CD4-positive, alpha-beta T cell (primary cell): ENCODE measurements around the gene MIDN. TPM values are rescaled to one million over a fixed set of nuclear protein-coding genes. Genes with fewer than 3 reads are reported as not detected.
"Not testable (repeated sequence)": the region's sequence is repeated elsewhere in the genome, so short reads cannot be mapped to it uniquely, and the experiment has no call there.

Experiments used
- ATAC-seq: fragments of 200-7000 bp; cut with Tn5 transposase; one replicate; pipeline ENCODE4 v1.10.0; 2022; ENCODE audit warnings: mild to moderate bottlenecking; ENCODE audit not compliant: poor library complexity
- CTCF ChIA-PET: fragments of 350-600 bp; sonication (Branson Sonifier 250); formaldehyde crosslinking; loops from one replicate; lab custom pipeline; 2021; ENCODE audit warnings: antibody characterized with exemption, inconsistent platforms; lab: Charles Lee
- POLR2A ChIA-PET: fragments of 350-600 bp; sonication (Branson Sonifier 250); formaldehyde crosslinking; loops from one replicate; lab custom pipeline; 2021; ENCODE audit warnings: antibody characterized with exemption, inconsistent platforms; lab: Charles Lee
- DNase-seq, 14 experiments: peaks; one replicate each; pipeline ENCODE4 v3.0.0-alpha.2; 2013 to 2020; ENCODE audit warnings: mixed read lengths in 2 of 14
- H3K27ac ChIP-seq, 2 donors: one replicate each; pipeline versions ENCODE4 v1.5.1 to v1.7.0; 2013; ENCODE audit warnings: low read length in 2 of 2, low read depth in 1 of 2, mild to moderate bottlenecking in 1 of 2
- H3K27me3 ChIP-seq, 2 experiments: 1 replicate in 1 of 2; 2 replicates in 1 of 2; pipeline versions ENCODE4 v1.6.1 to v1.7.0; 2013; ENCODE audit warnings: low read length in 2 of 2, control low read depth in 1 of 2, mild to moderate bottlenecking in 1 of 2, moderate library complexity in 1 of 2; ENCODE audit not compliant: insufficient read depth in 2 of 2, control insufficient read depth in 1 of 2
- H3K36me3 ChIP-seq: one replicate; pipeline ENCODE4 v1.6.1; 2013; ENCODE audit warnings: low read length, control low read depth; ENCODE audit not compliant: insufficient read depth
- H3K4me1 ChIP-seq: one replicate; pipeline ENCODE4 v1.6.1; 2013; ENCODE audit warnings: low read length, control low read depth; ENCODE audit not compliant: insufficient read depth
- H3K4me3 ChIP-seq: one replicate; pipeline ENCODE4 v1.5.1; 2013; ENCODE audit warnings: mild to moderate bottlenecking, low read length, moderate library complexity
- H3K9me3 ChIP-seq, 2 experiments: 1 replicate in 1 of 2; 2 replicates in 1 of 2; pipeline versions ENCODE4 v1.6.1 to v1.7.0; 2013; ENCODE audit warnings: low read length in 2 of 2, mild to moderate bottlenecking in 2 of 2, control low read depth in 1 of 2, moderate library complexity in 1 of 2; ENCODE audit not compliant: control insufficient read depth in 1 of 2, insufficient read depth in 1 of 2
- H3K27ac Mint-ChIP-seq: one replicate; pipeline ENCODE4 v1.8.0; 2020; ENCODE audit warnings: mixed read lengths
- H3K27me3 Mint-ChIP-seq: one replicate; pipeline ENCODE4 v1.8.0; 2021; ENCODE audit warnings: mixed read lengths
- H3K36me3 Mint-ChIP-seq: one replicate; pipeline ENCODE4 v1.8.0; 2021; ENCODE audit warnings: low read depth, mixed read lengths
- H3K4me1 Mint-ChIP-seq: one replicate; pipeline ENCODE4 v1.8.0; 2021; ENCODE audit warnings: low read depth, mixed read lengths
- H3K4me3 Mint-ChIP-seq: one replicate; pipeline ENCODE4 v1.8.0; 2020; ENCODE audit warnings: mild to moderate bottlenecking, mixed read lengths
- H3K9me3 Mint-ChIP-seq: one replicate; pipeline ENCODE4 v1.8.0; 2020; ENCODE audit warnings: mixed read lengths
- intact Hi-C, 2 experiments: fragments of 100-400 bp; cut with DNase I in 1 of 2; cut with micrococcal nuclease in 1 of 2; formaldehyde crosslinking; loops; one replicate each; pipeline versions ENCODE4 v1.15.1 to v1.9.0; 2023 to 2025; cut with DNase I, micrococcal nuclease
- polyA plus RNA-seq, 2 donors: library from polyadenylated mRNA; unstranded; fragments of 120-200 nt; gene quantifications; one replicate each; pipeline ENCODE4 v1.2.1, GENCODE V29; 2013
- total RNA-seq, 174 experiments: library from RNA in 2 of 174; stranded (reverse) in 2 of 174; gene quantifications; one replicate each; pipeline ENCODE4 v1.2.3 and lab custom pipeline; 2021 to 2026
- TF ChIP-seq, protein P1 (sequence below): fragments of 200-600 bp; IDR thresholded peaks from one replicate; pipeline ENCODE4 v1.8.0; 2022; ENCODE audit warnings: antibody characterized with exemption, mild to moderate bottlenecking

MIDN gene
- 100 to 1,000 TPM; 214 to 228 TPM for total RNA-seq
- 30.1 TPM for polyA plus RNA-seq (2013, experiment 1 of 2)
- 47.9 TPM for polyA plus RNA-seq (2013, experiment 2 of 2)
- total RNA-seq (lab: John Stamatoyannopoulos, UW), result 12.7 to 281 (median 42.8) reads per million in 172 experiments

DNA sequence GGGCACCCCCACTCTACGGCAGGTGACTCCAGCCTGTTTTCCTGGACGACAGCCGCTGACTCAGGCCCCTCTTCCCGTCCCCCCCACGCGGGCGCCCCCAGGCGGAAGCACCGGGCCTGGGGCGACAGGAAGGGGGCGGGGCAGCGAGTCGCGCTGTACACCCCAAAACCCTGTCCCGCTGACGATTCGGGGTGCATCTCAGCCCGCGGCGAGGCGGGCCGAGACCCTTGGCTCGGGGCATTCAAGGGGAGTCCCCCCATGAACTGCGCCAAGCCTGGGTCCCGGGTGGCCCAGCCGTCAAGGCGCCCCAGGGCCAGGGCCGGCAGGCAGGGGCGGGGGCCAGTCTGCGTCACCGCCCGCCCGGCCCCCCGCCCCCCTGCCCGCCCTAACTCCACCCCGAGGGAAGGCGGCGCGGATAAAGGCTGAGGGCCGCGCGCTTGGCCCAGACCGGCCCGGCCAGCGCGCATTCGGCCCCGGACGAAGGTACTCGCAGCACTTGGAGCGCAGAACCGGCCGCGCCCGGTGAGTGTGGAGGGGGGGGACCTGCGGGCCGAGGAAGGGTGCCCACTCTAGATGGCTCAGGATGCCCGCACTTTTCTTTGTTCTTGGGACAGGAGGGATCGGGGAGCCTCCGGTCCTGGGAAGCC, at the start of gene MIDN:
Gene MIDN (plus strand): TSS at position 445 of the 647 bp plus-strand sequence. CDS start 1,714 bp downstream, outside the sequence.
- Mint-ChIP-seq H3K36me3 (peaks cover 18% of the 10 kb centered on the region), H3K27me3 (no peaks in the 10 kb centered on the region), H3K9me3 (no peaks in the 10 kb centered on the region), H3K27ac (peak within 1 kb of the TSS; percentile 92), H3K4me3 (peak within 1 kb of the TSS; percentile 75), H3K4me1 (peaks cover 8% of the 10 kb centered on the region)
- ChIA-PET CTCF (interaction anchor here (1.0 to 1.1 kb wide), 3 partner anchors 19 to 23 kb away, joined by 3 to 12 read pairs (median 4); no protein-coding TSS in a partner anchor), POLR2A (interaction anchor here (0.6 to 2.3 kb wide), 4 partner anchors 13 to 211 kb away, joined by 3 to 57 read pairs (median 13); partner anchors contain the start of gene CIRBP)
- H3K9me3 ChIP-seq, result no peaks in the 10 kb centered on the region
- peak within 1 kb of the TSS; percentile 77 to 81 for H3K27ac ChIP-seq
- H3K27me3 ChIP-seq, result no peaks in the 10 kb centered on the region
- ATAC-seq (no peak), DNase-seq (peak in 12 of 14 experiments; percentile 51 to 88 (median 70))
- peak within 1 kb of the TSS; percentile 59 for H3K4me3 ChIP-seq
- intact Hi-C loops, result loop anchor here in 1 of 2 experiments (10.0 kb wide), 2 partner anchors 223 to 453 kb away; partner anchors contain the start of genes CNN2, PTBP1, RNU6-2 and TMEM259
- H3K36me3 ChIP-seq, result peaks cover 17% of the 10 kb centered on the region
- TF ChIP-seq, protein P1, sequence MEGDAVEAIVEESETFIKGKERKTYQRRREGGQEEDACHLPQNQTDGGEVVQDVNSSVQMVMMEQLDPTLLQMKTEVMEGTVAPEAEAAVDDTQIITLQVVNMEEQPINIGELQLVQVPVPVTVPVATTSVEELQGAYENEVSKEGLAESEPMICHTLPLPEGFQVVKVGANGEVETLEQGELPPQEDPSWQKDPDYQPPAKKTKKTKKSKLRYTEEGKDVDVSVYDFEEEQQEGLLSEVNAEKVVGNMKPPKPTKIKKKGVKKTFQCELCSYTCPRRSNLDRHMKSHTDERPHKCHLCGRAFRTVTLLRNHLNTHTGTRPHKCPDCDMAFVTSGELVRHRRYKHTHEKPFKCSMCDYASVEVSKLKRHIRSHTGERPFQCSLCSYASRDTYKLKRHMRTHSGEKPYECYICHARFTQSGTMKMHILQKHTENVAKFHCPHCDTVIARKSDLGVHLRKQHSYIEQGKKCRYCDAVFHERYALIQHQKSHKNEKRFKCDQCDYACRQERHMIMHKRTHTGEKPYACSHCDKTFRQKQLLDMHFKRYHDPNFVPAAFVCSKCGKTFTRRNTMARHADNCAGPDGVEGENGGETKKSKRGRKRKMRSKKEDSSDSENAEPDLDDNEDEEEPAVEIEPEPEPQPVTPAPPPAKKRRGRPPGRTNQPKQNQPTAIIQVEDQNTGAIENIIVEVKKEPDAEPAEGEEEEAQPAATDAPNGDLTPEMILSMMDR, result no peak
- H3K4me1 ChIP-seq, result peaks cover 54% of the 10 kb centered on the region

DNA sequence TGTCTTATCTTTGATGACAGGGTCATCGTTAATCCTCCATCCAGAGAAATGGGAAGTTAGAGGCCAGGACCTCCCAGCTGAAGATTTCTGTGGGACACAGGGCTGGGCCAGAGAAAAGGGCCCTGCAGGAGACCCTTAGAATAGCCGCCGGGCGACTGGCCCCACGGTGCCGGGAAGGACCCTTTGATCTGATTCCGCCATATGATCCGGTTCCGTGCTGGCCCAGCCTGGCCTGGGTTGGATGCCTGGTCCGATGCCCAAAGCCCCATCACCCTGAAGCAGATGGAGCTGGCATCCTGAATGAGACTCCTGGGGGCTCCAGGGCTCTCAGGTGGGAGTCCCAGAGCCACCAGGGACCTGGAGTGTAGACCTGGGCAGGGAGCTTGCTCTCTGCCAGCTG, 48.9 kb upstream of the MIDN start:
- Mint-ChIP-seq H3K4me1 (peaks cover 13% of the 10 kb centered on the region), H3K27me3 (no peaks in the 10 kb centered on the region), H3K27ac (no peak overlapping the region), H3K9me3 (no peaks in the 10 kb centered on the region), H3K4me3 (no peak overlapping the region), H3K36me3 (no peaks in the 10 kb centered on the region)
- Histone ChIP-seq H3K9me3 (no peaks in the 10 kb centered on the region), H3K36me3 (no peaks in the 10 kb centered on the region), H3K4me3 (no peak overlapping the region), H3K27me3 (no peaks in the 10 kb centered on the region), H3K27ac (no peak overlapping the region), H3K4me1 (peaks cover 20% of the 10 kb centered on the region)
- no peak for DNase-seq
- intact Hi-C loops, result no loop called here
- ATAC-seq, result no peak
- POLR2A ChIA-PET, result no interaction called here
- CTCF ChIA-PET, result interaction anchor here (0.5 kb wide), 1 partner anchor 430 kb away, joined by 3 read pairs; no protein-coding TSS in a partner anchor
- TF ChIP-seq, protein P1, result no peak

DNA sequence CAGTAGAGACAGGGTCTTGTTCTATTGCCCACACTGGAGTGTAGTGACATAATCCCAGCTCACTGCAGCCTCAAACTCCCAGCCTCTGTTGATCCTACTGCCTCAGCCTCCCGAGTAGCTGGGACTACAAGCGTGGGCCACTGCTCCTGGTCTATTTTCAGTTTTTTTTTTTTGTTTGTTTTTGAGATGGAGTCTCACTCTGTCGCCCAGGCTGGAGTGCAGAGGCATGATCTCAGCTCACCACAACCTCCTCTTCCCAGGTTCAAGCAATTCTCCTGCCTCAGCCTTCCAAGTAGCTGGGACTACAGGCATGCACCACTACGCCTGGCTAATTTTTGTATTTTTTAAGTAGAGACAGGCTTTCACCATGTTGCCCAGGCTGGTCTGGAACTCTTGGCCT, 47.8 kb upstream of the MIDN start:
- CTCF ChIA-PET, result interaction anchor here (1.2 kb wide), 1 partner anchor 44 kb away, joined by 3 read pairs; no protein-coding TSS in a partner anchor
- DNase-seq, H3K9me3 Mint-ChIP-seq, H3K9me3 ChIP-seq, H3K27me3 ChIP-seq, ATAC-seq, H3K36me3 ChIP-seq, H3K4me3 ChIP-seq, H3K27ac Mint-ChIP-seq, POLR2A ChIA-PET, H3K36me3 Mint-ChIP-seq, H3K4me3 Mint-ChIP-seq, H3K27me3 Mint-ChIP-seq, H3K27ac ChIP-seq, intact Hi-C loops: not testable (repeated sequence)
- peaks cover 14% of the 10 kb centered on the region for H3K4me1 Mint-ChIP-seq
- peaks cover 25% of the 10 kb centered on the region for H3K4me1 ChIP-seq
